ENCODE results near the gene PRSS2. TPM values are rescaled to one million over a fixed set of nuclear protein-coding genes. Genes with fewer than 3 reads are reported as not detected.

The PRSS2 gene
- total and polyA plus RNA-seq, 9 of the 15 experiments (the other 6 are each of a cell fraction or from before 2014, with no cell fraction given) = 1.3 to 23.9 (median 3.8) TPM

DNA sequence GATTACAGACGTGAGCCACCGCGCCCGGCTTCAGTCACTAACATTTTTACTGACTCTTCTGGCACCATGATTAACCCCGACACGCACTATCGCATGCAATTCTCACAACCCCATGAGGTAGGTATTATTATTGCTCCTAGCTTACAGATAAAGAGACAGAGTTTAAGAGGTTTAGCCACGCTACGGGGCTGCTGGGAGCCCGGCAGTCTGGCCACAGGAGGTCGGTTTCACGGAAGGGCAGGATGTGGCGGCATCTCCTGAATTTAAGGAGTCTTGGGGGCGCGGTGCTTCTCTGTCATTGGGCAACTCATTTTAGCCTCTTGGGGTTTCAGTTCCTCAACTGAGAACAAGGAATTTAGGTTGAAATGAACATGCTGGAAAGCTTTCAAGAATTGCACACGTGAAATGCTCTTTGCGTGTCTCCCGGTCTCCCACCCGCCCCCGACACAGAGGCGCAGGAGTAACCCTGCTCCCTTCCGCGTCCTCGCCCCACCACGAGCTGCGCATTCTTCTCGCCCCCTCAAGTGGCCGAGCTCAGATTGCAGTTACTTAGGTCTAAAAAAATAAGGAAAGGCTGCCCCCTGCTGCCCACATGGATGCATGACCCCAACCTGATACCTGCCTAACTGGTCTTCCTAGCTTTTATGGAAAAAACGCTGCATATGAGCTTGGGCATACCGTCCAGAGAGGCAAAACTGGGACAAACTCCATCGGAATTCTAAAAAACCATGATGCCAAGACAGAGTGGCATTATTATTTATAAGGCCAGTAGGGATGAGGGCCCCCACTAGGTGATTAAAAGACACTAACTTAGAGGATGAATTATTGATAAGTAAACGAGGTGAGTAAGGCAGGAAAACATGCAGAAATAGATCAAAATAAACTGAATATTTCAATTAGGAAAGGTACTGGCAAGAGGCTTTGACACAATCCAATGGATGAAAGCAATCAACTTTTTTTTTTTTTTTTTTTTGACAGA lies 12.4 kb downstream of the PRSS2 start (continued):
- TF ChIP-seq, protein P1, sequence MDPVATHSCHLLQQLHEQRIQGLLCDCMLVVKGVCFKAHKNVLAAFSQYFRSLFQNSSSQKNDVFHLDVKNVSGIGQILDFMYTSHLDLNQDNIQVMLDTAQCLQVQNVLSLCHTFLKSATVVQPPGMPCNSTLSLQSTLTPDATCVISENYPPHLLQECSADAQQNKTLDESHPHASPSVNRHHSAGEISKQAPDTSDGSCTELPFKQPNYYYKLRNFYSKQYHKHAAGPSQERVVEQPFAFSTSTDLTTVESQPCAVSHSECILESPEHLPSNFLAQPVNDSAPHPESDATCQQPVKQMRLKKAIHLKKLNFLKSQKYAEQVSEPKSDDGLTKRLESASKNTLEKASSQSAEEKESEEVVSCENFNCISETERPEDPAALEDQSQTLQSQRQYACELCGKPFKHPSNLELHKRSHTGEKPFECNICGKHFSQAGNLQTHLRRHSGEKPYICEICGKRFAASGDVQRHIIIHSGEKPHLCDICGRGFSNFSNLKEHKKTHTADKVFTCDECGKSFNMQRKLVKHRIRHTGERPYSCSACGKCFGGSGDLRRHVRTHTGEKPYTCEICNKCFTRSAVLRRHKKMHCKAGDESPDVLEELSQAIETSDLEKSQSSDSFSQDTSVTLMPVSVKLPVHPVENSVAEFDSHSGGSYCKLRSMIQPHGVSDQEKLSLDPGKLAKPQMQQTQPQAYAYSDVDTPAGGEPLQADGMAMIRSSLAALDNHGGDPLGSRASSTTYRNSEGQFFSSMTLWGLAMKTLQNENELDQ (CRISPR knock-in tag; IDR thresholded peaks at IDR 0.05; ENCODE audit: borderline replicate concordance) = no peak
- TF ChIP-seq, protein P2, sequence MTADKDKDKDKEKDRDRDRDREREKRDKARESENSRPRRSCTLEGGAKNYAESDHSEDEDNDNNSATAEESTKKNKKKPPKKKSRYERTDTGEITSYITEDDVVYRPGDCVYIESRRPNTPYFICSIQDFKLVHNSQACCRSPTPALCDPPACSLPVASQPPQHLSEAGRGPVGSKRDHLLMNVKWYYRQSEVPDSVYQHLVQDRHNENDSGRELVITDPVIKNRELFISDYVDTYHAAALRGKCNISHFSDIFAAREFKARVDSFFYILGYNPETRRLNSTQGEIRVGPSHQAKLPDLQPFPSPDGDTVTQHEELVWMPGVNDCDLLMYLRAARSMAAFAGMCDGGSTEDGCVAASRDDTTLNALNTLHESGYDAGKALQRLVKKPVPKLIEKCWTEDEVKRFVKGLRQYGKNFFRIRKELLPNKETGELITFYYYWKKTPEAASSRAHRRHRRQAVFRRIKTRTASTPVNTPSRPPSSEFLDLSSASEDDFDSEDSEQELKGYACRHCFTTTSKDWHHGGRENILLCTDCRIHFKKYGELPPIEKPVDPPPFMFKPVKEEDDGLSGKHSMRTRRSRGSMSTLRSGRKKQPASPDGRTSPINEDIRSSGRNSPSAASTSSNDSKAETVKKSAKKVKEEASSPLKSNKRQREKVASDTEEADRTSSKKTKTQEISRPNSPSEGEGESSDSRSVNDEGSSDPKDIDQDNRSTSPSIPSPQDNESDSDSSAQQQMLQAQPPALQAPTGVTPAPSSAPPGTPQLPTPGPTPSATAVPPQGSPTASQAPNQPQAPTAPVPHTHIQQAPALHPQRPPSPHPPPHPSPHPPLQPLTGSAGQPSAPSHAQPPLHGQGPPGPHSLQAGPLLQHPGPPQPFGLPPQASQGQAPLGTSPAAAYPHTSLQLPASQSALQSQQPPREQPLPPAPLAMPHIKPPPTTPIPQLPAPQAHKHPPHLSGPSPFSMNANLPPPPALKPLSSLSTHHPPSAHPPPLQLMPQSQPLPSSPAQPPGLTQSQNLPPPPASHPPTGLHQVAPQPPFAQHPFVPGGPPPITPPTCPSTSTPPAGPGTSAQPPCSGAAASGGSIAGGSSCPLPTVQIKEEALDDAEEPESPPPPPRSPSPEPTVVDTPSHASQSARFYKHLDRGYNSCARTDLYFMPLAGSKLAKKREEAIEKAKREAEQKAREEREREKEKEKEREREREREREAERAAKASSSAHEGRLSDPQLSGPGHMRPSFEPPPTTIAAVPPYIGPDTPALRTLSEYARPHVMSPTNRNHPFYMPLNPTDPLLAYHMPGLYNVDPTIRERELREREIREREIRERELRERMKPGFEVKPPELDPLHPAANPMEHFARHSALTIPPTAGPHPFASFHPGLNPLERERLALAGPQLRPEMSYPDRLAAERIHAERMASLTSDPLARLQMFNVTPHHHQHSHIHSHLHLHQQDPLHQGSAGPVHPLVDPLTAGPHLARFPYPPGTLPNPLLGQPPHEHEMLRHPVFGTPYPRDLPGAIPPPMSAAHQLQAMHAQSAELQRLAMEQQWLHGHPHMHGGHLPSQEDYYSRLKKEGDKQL (CRISPR knock-in tag; IDR thresholded peaks at IDR 0.05; ENCODE audit: borderline replicate concordance) = no peak
- TF ChIP-seq NCOA4 (IDR thresholded peaks at IDR 0.05; ENCODE audit: partially characterized antibody) = no peak
- TF ChIP-seq MCM5 (IDR thresholded peaks at IDR 0.05; ENCODE audit: low read depth) = no peak

Data from K562 (cell line).